ENCODE measurements around the gene TMEM191C.
"Not testable (repeated sequence)": the region's sequence is repeated elsewhere in the genome, so short reads cannot be mapped to it uniquely, and the experiment has no call there.

The TMEM191C gene

DNA sequence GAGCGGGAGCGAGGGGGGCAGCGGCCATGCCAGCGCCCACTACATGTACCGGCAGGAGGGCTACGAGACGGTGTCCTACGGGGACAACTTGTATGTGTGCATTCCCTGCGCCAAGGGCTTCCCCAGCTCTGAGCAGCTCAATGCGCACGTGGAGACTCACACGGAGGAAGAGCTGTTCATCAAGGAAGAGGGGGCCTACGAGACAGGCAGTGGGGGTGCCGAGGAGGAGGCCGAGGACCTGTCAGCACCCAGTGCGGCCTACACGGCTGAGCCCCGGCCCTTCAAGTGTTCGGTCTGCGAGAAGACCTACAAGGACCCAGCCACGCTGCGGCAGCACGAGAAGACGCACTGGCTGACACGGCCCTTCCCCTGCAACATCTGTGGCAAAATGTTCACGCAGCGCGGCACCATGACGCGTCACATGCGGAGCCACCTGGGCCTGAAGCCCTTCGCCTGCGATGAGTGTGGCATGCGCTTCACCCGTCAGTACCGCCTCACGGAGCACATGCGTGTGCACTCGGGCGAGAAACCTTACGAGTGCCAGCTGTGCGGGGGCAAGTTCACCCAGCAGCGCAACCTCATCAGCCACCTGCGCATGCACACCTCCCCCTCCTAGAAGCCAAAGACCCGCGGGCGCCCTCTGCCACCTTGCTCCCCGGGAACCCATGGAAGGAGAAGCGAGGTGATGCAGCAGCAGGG, 20.9 kb upstream of the TMEM191C start:
- DNase-seq, result no peak

- DNase-seq, result no peak
Observed at GRCh38 chr22:21446827-21447690, 20.1 kb upstream of the TMEM191C start.

GRCh38 chr22:21447694-21448402, 19.3 kb upstream of the TMEM191C start:
- DNase-seq, result no peak

GRCh38 chr22:21448627-21449416, 18.4 kb upstream of the TMEM191C start:
- DNase-seq, result no peak

GRCh38 chr22:21449531-21450319, 17.5 kb upstream of the TMEM191C start:
- no peak for DNase-seq

GRCh38 chr22:21450320-21450831, 16.8 kb upstream of the TMEM191C start:
- no peak for DNase-seq

DNA sequence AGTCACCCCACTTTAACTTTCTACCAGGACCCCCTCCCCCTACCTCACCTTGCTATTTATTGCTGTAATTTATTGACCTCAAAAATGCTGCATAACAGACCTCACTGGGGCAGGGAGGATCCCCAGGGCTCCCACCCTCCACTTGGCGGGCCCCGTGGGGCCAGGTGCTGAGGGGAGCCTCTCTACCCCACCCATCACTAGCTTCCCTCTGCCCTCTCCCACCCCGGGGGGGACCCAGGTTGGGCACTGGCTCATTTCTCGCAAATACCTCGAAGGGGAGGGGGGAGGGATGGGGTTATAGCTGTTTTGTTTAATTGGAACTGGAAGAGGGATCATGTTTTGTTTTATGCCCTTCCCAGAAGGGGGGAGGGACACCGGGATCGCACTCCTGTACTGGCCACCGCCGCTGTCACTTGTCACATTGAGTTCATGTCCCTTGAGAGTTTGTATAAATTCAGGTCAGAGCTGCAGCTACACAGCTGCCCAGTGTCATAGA, 16.3 kb upstream of the TMEM191C start:
- no peak for DNase-seq

GRCh38 chr22:21451545-21452520, 15.4 kb upstream of the TMEM191C start:
- no peak for DNase-seq

- not testable (repeated sequence) for DNase-seq
Observed at GRCh38 chr22:21452666-21453065, 14.5 kb upstream of the TMEM191C start.

DNA sequence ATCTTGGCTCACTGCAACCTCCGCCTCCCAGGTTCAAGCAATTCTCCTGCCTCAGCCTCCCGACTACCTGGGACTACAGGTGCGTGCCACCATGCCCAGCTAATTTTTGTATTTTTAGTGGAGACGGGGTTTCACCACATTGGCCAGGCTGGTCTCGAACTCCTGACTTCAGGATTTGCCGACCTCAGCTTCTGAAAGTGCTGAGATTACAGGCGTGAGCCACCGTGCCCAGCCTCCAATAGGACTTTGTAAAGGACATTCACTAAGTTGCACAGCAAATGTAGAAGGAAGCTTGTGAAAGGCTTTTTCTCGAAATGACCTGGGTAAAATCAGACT, 12.2 kb upstream of the TMEM191C start:
- not testable (repeated sequence) for DNase-seq

GRCh38 chr22:21455334-21456089, 11.7 kb upstream of the TMEM191C start:
- DNase-seq, result no peak

DNA sequence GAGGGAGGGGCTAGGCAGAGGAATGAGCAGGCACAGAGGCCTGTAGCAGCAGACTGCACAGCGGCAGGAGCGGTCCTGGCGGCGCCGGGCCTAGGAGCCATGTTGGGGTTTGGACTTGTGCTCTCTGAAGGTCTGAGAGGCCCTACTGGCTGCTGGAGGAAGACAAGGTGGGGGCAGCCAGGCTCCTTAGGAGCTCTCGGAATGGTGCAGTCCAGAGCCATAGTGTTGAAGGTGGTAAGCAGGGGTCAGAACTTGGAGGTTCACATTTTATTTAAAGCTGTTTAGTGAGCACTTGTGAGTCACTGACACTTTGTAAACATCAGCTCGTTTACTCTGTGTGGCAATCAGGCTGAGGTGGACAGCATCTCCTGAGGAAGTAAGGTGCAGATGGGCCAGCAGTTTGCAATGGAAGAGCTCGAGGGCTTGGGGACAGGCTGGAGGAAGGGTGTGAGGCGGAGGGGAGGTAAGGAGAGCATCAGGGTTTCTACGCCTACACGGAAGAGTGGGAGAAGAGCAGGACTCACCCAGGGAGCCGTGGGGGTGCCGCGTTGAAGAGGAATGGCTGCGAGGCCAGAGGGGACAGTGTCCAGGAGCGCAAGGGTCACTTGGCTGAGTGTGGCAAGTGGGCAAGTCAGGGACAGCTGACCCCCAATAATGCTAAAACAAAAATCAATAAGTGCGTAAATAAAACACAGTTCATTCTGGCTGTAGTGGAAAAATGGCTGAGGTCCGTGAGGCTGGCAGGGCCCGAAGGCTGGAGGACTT, 10.0 kb upstream of the TMEM191C start:
- no peak for DNase-seq

GRCh38 chr22:21462672-21463071, 4.5 kb upstream of the TMEM191C start:
- not testable (repeated sequence) for DNase-seq

DNA sequence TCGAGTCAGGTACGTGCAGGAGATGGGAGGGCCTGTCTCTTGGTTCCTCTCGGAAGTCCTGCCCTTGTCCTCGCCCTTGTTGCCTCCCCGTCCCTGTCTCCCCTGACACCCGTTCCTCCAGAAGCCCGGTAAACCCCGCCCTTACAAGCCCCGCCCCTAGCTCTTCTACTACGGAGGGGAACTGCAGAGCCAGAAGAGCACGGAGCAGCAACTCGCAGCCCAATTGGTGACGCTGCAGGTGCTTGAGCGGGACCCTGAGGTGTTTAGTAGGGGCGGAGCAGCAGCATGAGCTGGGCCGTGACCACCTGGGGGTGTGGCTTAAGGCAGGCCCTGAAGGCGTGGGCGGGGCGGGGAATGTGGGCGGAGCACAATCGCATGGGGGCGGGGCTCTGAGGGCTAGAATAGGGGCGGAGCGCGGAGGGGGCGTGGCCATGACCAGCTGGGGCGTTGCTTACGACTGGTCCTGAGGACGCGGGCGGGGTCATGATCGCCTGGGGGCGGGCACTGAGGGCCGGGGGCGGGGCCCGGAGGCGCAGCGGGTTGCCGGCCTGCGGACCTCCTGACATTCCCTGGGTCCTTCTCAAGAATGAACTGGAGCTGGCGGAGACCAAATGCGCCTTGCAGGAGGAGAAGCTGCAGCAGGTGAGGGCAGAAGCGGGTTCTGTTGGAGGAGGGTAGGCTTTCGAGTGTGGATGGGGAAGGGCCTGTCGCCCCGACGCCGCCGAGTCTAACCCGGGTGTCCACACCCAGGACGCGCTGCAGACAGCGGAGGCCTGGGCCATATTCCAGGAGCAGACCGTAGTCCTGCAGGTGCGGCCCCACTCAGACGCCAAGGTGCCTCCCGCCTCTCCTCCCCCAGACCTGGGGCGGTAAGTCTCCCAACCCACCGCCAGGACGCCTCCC, 1.3 kb downstream of the TMEM191C start:
- not testable (repeated sequence) for DNase-seq

DNA sequence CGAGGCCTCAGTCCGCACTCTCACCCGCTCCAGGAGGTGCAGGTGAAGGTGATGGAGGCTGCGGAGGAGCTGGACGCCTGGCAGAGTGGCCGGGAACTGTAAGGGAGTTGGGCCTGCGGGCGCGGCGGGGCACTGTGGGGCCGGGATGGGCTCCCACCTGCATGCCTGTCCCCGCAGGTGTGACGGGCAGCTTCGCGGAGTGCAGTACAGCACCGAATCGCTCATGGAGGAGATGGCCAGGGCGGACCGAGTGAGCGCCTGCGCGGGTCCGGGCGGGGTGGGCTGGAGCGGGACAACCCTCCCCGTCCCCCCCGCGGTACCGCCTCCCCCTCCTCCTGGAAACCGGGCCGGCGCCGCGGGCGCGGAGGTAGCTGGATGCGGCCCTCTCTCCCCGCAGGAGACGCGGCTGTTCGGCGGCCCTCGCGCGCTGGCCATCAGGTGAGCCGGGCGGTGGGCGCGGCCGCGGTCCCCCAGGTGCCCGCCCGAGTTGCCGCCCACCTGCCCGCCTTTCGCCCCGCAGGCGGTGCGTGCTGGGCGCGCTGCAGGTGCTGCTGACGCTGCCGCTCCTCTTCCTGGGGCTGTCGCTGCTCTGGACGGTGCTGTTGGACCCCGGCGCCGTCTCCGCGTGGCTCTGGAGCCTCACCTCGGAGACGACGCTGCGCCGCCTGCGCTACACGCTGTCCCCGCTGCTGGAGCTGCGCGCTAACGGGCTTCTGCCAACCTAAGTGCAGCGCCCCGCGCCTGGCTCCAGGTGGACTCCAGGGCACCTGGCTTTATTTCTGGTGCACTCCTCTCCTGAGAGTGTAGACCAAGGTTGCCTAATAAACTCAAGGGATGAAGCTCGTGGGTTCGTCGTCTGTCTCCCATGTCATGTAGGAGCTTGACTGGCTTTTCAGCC, 2.2 kb downstream of the TMEM191C start:
- DNase-seq, result not testable (repeated sequence)

GRCh38 chr22:21472984-21473383, 5.8 kb downstream of the TMEM191C start:
- not testable (repeated sequence) for DNase-seq

All from activated gamma-delta T cell (primary cell).